ENCODE measurements around the gene KATNAL1.

- no peak for TF ChIP-seq CTCF (IDR thresholded peaks at IDR 0.05 in 2 of 3, conservative IDR thresholded peaks at IDR 0.05 in 1 of 3; ENCODE audit: control insufficient read depth in 2 of 3, extremely low read depth in 1 of 3, insufficient read depth in 1 of 3, low read depth in 3 of 3, low read length in 3 of 3)
- no peak for TF ChIP-seq POLR2AphosphoS5 (IDR thresholded peaks at IDR 0.05; ENCODE audit: low read length)
- no peak for TF ChIP-seq POLR2A (IDR thresholded peaks at IDR 0.05; ENCODE audit: low read depth, low read length)
- no peak for TF ChIP-seq EZH2 (IDR thresholded peaks at IDR 0.05; ENCODE audit: borderline replicate concordance, control insufficient read depth, low read depth, low read length)
- TF ChIP-seq EGR1 (IDR thresholded peaks at IDR 0.05; ENCODE audit: borderline replicate concordance in 1 of 2, low read depth in 2 of 2, low read length in 2 of 2): no peak
- no peak for TF ChIP-seq ELK1 (IDR thresholded peaks at IDR 0.05; ENCODE audit: low read depth, low read length)
- TF ChIP-seq SP1 (IDR thresholded peaks at IDR 0.05; ENCODE audit: low read depth, low read length): no peak
- TF ChIP-seq REST (IDR thresholded peaks at IDR 0.05; ENCODE audit: low read depth, low read length): no peak
- TF ChIP-seq USF2 (IDR thresholded peaks at IDR 0.05; ENCODE audit: borderline replicate concordance, low read depth, low read length): no peak
- no peak for TF ChIP-seq TBL1XR1 (IDR thresholded peaks at IDR 0.05; ENCODE audit: low read depth, low read length)
- TF ChIP-seq IRF4 (IDR thresholded peaks at IDR 0.05; ENCODE audit: low read depth, low read length): no peak
- peak; percentile 21; the same call in 1 of the 2 replicates for TF ChIP-seq EED (IDR thresholded peaks at IDR 0.05; ENCODE audit: low read depth)
Measured at GRCh38 chr13:30191491-30192100, 115.8 kb downstream of the KATNAL1 start.
